PC-3 (cell line): Measurements from ENCODE around the gene AEBP2. TPM values are rescaled to one million over a fixed set of nuclear protein-coding genes. Genes with fewer than 3 reads are reported as not detected.

ENCODE experiments used
- ATAC-seq: fragments of 200-7000 bp; cut with Tn5 transposase; 2 replicates; pipeline ENCODE4 v1.9.1; 2020; ENCODE audit warnings: mild to moderate bottlenecking, moderate library complexity
- BruUV-seq: library from RNA; stranded (reverse); fragments of 400-500 nt; replicated peaks from 2 replicates; lab custom pipeline; 2021; lab: Mats Ljungman, UMichigan
- CTCF ChIA-PET: fragments of 300-600 bp; sonication (Branson Sonifier 250); formaldehyde crosslinking; loops from one replicate; lab custom pipeline; 2022; ENCODE audit warnings: antibody characterized with exemption; lab: Charles Lee
- POLR2A ChIA-PET: fragments of 300-600 bp; sonication (Branson Sonifier 250); formaldehyde crosslinking; loops from one replicate; lab custom pipeline; 2022; ENCODE audit warnings: antibody characterized with exemption; ENCODE audit not compliant: unreplicated experiment; lab: Charles Lee
- DNase-seq: peaks from one replicate; pipeline ENCODE4 v3.0.0-alpha.2; 2015
- H2AFZ ChIP-seq: fragments of 300-600 bp; sonication (generic); 2 replicates; pipeline ENCODE4 v1.6.0; 2016; ENCODE audit warnings: antibody characterized with exemption, low read length
- H3F3A ChIP-seq: fragments of 300-600 bp; sonication (generic); one replicate; pipeline ENCODE4 v1.6.0; 2017; ENCODE audit warnings: antibody characterized with exemption, low read length, control low read depth, mild to moderate bottlenecking; ENCODE audit not compliant: unreplicated experiment
- H3K27ac ChIP-seq: fragments of 300-600 bp; sonication (generic); 2 replicates; pipeline ENCODE4 v1.5.1; 2016; ENCODE audit warnings: mild to moderate bottlenecking, low read length
- H3K27me3 ChIP-seq: fragments of 300-600 bp; sonication (generic); 2 replicates; pipeline ENCODE4 v1.6.1; 2016; ENCODE audit warnings: low read length, mixed read lengths
- H3K36me3 ChIP-seq: fragments of 300-600 bp; sonication (generic); 2 replicates; pipeline ENCODE4 v1.6.1; 2016; ENCODE audit warnings: low read depth, mixed run types, low read length, mixed read lengths
- H3K4me1 ChIP-seq: fragments of 300-600 bp; sonication (generic); 2 replicates; pipeline ENCODE4 v1.5.1; 2016; ENCODE audit warnings: low read length; ENCODE audit not compliant: insufficient read depth
- H3K4me2 ChIP-seq: fragments of 300-600 bp; sonication (generic); 2 replicates; pipeline ENCODE4 v1.6.0; 2016; ENCODE audit warnings: low read length
- H3K4me3 ChIP-seq: fragments of 300-600 bp; sonication (generic); 2 replicates; pipeline ENCODE4 v1.5.1; 2016; ENCODE audit warnings: mild to moderate bottlenecking, low read length, mixed read lengths
- H3K79me2 ChIP-seq: fragments of 300-600 bp; sonication (generic); 2 replicates; pipeline ENCODE4 v1.6.1; 2017; ENCODE audit warnings: low read length, mixed read lengths
- H3K9ac ChIP-seq: fragments of 300-600 bp; sonication (generic); 2 replicates; pipeline ENCODE4 v1.6.0; 2016; ENCODE audit warnings: mild to moderate bottlenecking, low read length
- H3K9me2 ChIP-seq: fragments of 300-600 bp; sonication (generic); replicated peaks from 2 replicates; pipeline ENCODE4 v1.6.1; 2016; ENCODE audit warnings: mixed run types, low read length, mixed read lengths
- H3K9me3 ChIP-seq: fragments of 300-600 bp; sonication (generic); 2 replicates; pipeline ENCODE4 v1.6.1; 2016; ENCODE audit warnings: low read length, mixed read lengths
- H4K20me1 ChIP-seq: fragments of 300-600 bp; sonication (generic); 2 replicates; pipeline ENCODE4 v1.6.1; 2016; ENCODE audit warnings: low read length, mixed read lengths
- EZH2 ChIP-seq: fragments of 300-600 bp; sonication (generic); IDR thresholded peaks from one replicate; pipeline ENCODE4 v1.6.1; 2017; ENCODE audit warnings: antibody characterized with exemption, mild to moderate bottlenecking, low read length; ENCODE audit not compliant: unreplicated experiment
- EZH2phosphoT487 ChIP-seq: fragments of 300-600 bp; sonication (generic); IDR thresholded peaks from 2 replicates; pipeline ENCODE4 v1.6.1; 2018; ENCODE audit warnings: mild to moderate bottlenecking, antibody characterized with exemption, low read length, borderline replicate concordance
- intact Hi-C: fragments of 100-400 bp; cut with micrococcal nuclease; formaldehyde crosslinking; loops from 2 replicates; pipeline ENCODE4 v1.9.0; 2023
- total RNA-seq: library from RNA; depleted of rRNA; stranded (reverse); fragments of >200 nt; gene quantifications from 2 replicates; pipeline ENCODE4 v1.2.3, GENCODE V29; 2014
- TF ChIP-seq, protein P1 (sequence below): fragments of 300-600 bp; sonication (generic); conservative IDR thresholded peaks from 2 replicates; pipeline ENCODE4 v1.5.1; 2017; ENCODE audit warnings: antibody characterized with exemption, low read depth, mild to moderate bottlenecking, low read length

Gene AEBP2
- total RNA-seq, 1 experiment from 2014 or later, result 10.2 TPM

GRCh38 chr12:19451196-19451595 is 11.9 kb downstream of the AEBP2 start:
- intact Hi-C loops, result no loop called here
- Histone ChIP-seq H2AFZ (no peak overlapping the region), H3K36me3 (no peaks in the 10 kb centered on the region), H3F3A (no peaks in the 10 kb centered on the region), H3K4me2 (no peak overlapping the region), H3K9me3 (no peaks in the 10 kb centered on the region), H3K79me2 (peaks cover 95% of the 10 kb centered on the region), H3K4me3 (no peak overlapping the region), H4K20me1 (no peaks in the 10 kb centered on the region), H3K9ac (no peak overlapping the region), H3K27ac (no peak overlapping the region), H3K4me1 (no peaks in the 10 kb centered on the region), H3K27me3 (no peaks in the 10 kb centered on the region), H3K9me2 (no peaks in the 10 kb centered on the region)
- no peak for DNase-seq
- POLR2A ChIA-PET, result no interaction called here
- no TSS peak for BruUV-seq
- no peak for TF ChIP-seq EZH2
- CTCF ChIA-PET, result no interaction called here
- ATAC-seq, result no peak

GRCh38 chr12:19453961-19454360 is 14.7 kb downstream of the AEBP2 start:
- H3K27ac ChIP-seq, result no peak overlapping the region
- no peaks in the 10 kb centered on the region for H3F3A ChIP-seq
- H3K4me1 ChIP-seq, result no peaks in the 10 kb centered on the region
- H3K36me3 ChIP-seq, result no peaks in the 10 kb centered on the region
- no peaks in the 10 kb centered on the region for H3K27me3 ChIP-seq
- TF ChIP-seq EZH2 (no peak), EZH2phosphoT487 (no peak)
- TF ChIP-seq, protein P1, sequence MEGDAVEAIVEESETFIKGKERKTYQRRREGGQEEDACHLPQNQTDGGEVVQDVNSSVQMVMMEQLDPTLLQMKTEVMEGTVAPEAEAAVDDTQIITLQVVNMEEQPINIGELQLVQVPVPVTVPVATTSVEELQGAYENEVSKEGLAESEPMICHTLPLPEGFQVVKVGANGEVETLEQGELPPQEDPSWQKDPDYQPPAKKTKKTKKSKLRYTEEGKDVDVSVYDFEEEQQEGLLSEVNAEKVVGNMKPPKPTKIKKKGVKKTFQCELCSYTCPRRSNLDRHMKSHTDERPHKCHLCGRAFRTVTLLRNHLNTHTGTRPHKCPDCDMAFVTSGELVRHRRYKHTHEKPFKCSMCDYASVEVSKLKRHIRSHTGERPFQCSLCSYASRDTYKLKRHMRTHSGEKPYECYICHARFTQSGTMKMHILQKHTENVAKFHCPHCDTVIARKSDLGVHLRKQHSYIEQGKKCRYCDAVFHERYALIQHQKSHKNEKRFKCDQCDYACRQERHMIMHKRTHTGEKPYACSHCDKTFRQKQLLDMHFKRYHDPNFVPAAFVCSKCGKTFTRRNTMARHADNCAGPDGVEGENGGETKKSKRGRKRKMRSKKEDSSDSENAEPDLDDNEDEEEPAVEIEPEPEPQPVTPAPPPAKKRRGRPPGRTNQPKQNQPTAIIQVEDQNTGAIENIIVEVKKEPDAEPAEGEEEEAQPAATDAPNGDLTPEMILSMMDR, result no peak
- no peak overlapping the region for H3K4me2 ChIP-seq
- no peak overlapping the region for H3K4me3 ChIP-seq
- intact Hi-C loops, result no loop called here
- no peaks in the 10 kb centered on the region for H3K9me3 ChIP-seq
- H3K9me2 ChIP-seq, result no peaks in the 10 kb centered on the region
- BruUV-seq, result no TSS peak
- H2AFZ ChIP-seq, result no peak overlapping the region
- ATAC-seq (no peak), DNase-seq (no peak)
- H3K9ac ChIP-seq, result no peak overlapping the region
- CTCF ChIA-PET, result no interaction called here
- peaks cover 93% of the 10 kb centered on the region for H3K79me2 ChIP-seq
- POLR2A ChIA-PET, result no interaction called here
- H4K20me1 ChIP-seq, result no peaks in the 10 kb centered on the region

- Histone ChIP-seq H3K36me3 (no peaks in the 10 kb centered on the region), H3K27me3 (no peaks in the 10 kb centered on the region), H3F3A (no peaks in the 10 kb centered on the region), H3K27ac (no peak overlapping the region), H3K4me1 (no peaks in the 10 kb centered on the region), H4K20me1 (no peaks in the 10 kb centered on the region), H3K9ac (no peak overlapping the region), H3K9me3 (no peaks in the 10 kb centered on the region), H3K79me2 (peaks cover 92% of the 10 kb centered on the region), H2AFZ (no peak overlapping the region), H3K9me2 (no peaks in the 10 kb centered on the region), H3K4me2 (no peak overlapping the region), H3K4me3 (no peak overlapping the region)
- TF ChIP-seq, protein P1, result no peak
- TF ChIP-seq EZH2 (no peak), EZH2phosphoT487 (no peak)
- no TSS peak for BruUV-seq
- intact Hi-C loops, result no loop called here
- ATAC-seq, result no peak
- CTCF ChIA-PET, result no interaction called here
- POLR2A ChIA-PET, result no interaction called here
- no peak for DNase-seq
These were observed 15.5 kb downstream of the AEBP2 start for GRCh38 chr12:19454837-19455236.
